H1 (cell line): ENCODE measurements around the gene BCL11A. TPM values are rescaled to one million over a fixed set of nuclear protein-coding genes. Genes with fewer than 3 reads are reported as not detected.

Experiments used
- CTCF ChIP-seq, 3 experiments: IDR thresholded peaks; 1 replicate in 2 of 3; 2 replicates in 1 of 3; pipeline versions ENCODE4 v1.5.1 to v1.6.1; 2011; ENCODE audit warnings: low read length in 3 of 3, mild to moderate bottlenecking in 3 of 3, inconsistent platforms in 2 of 3, low read depth in 1 of 3, moderate library complexity in 1 of 3; ENCODE audit not compliant: insufficient read depth in 1 of 3; ENCODE audit errors: control extremely low read depth in 1 of 3
- EZH2 ChIP-seq: fragments of 200-600 bp; sonication (generic); IDR thresholded peaks from 2 replicates; pipeline ENCODE4 v1.7.1; 2012; ENCODE audit warnings: low read depth, mild to moderate bottlenecking, moderate library complexity, low read length, inconsistent platforms; ENCODE audit not compliant: severe bottlenecking
- MAX ChIP-seq: IDR thresholded peaks from 2 replicates; pipeline ENCODE4 v1.6.1; 2012; ENCODE audit warnings: inconsistent platforms
- SUZ12 ChIP-seq: fragments of 200-600 bp; sonication (generic); IDR thresholded peaks from 2 replicates; pipeline ENCODE4 v1.6.1; 2012; ENCODE audit warnings: mild to moderate bottlenecking, inconsistent platforms, low read length, moderate library complexity, mixed read lengths
- polyA plus RNA-seq, 7 experiments: library from polyadenylated mRNA; depleted of rRNA in 3 of 7; stranded (reverse) in 5 of 7; unstranded in 2 of 7; fragments of >200 nt in 5 of 7; fragments of 200-250 nt in 2 of 7; gene quantifications; 1 replicate in 5 of 7; 2 replicates in 1 of 7; 4 replicates in 1 of 7; pipeline versions ENCODE4 v1.2.1 to v1.2.3, GENCODE V29; 2011 to 2013; ENCODE audit warnings: missing spikeins in 2 of 7, mixed read lengths in 2 of 7
- total RNA-seq: library from RNA; stranded (reverse); fragmentation: NEBNext Ultra II Directional; extraction: Animal tissue kit (Norgen Biotek cat#: 25700); gene quantifications from 2 replicates; pipeline ENCODE4 v1.2.1, GENCODE V29; 2021

Gene BCL11A
- total and polyA plus RNA-seq, 2 of the 8 experiments (the other 6 are each of a cell fraction or from before 2014, with no cell fraction given): 11.9 to 59.3 TPM

GRCh38 chr2:60440767-60441163 lies 112.7 kb downstream of the BCL11A start (continued):
- TF ChIP-seq CTCF (IDR thresholded peaks at IDR 0.05; ENCODE audit: control extremely low read depth in 1 of 3, insufficient read depth in 1 of 3, low read depth in 1 of 3, low read length in 3 of 3) (no peak), EZH2 (no peak), MAX (no peak), SUZ12 (no peak)
